Colonic mucosa (tissue), 4 donors: ENCODE results near the gene PRKAR1B. TPM values are rescaled to one million over a fixed set of nuclear protein-coding genes. Genes with fewer than 3 reads are reported as not detected.

Experiments
- DNase-seq: peaks from one replicate; pipeline ENCODE4 v3.0.0-alpha.2; 2020
- H3K27ac ChIP-seq: fragments of 200-600 bp; one replicate; pipeline ENCODE4 v1.8.0; 2021
- H3K27me3 ChIP-seq: fragments of 200-600 bp; one replicate; pipeline ENCODE4 v1.8.0; 2021
- H3K36me3 ChIP-seq: fragments of 200-600 bp; one replicate; pipeline ENCODE4 v1.8.0; 2021
- H3K4me1 ChIP-seq: fragments of 200-600 bp; one replicate; pipeline ENCODE4 v1.8.0; 2021; ENCODE audit warnings: mild to moderate bottlenecking
- H3K4me3 ChIP-seq: fragments of 200-600 bp; one replicate; pipeline ENCODE4 v1.8.0; 2021
- H3K9ac ChIP-seq, 2 donors: one replicate each; pipeline ENCODE4 v1.7.0; 2013; ENCODE audit warnings: control low read depth in 2 of 2, low read depth in 2 of 2, low read length in 2 of 2
- H3K9me3 ChIP-seq: fragments of 200-600 bp; one replicate; pipeline ENCODE4 v1.8.0; 2021
- intact Hi-C: fragments of 100-400 bp; cut with DNase I; formaldehyde crosslinking; loops from one replicate; pipeline ENCODE4 v1.14.1; 2022
- total RNA-seq, 2 donors: library from RNA; stranded (reverse); fragmentation: NEBNext Ultra II Directional in 1 of 2; extraction: Animal tissue kit (Norgen Biotek cat#: 25700) in 1 of 2; gene quantifications; one replicate each; pipeline ENCODE4 v1.2.1, GENCODE V29; 2021
- TF ChIP-seq, protein P1 (sequence below): fragments of 200-600 bp; IDR thresholded peaks from one replicate; pipeline ENCODE4 v1.8.0; 2022; ENCODE audit warnings: antibody characterized with exemption, mild to moderate bottlenecking
- donor health status: healthy.
- donor health status: DM: no; HTN: no; CAD: no.
- donor health status: DM: no; HTN: no; CAD: no.

The PRKAR1B gene
- total RNA-seq, 2 donors from 2014 or later = 19.2 to 32.8 TPM

- TF ChIP-seq, protein P1, sequence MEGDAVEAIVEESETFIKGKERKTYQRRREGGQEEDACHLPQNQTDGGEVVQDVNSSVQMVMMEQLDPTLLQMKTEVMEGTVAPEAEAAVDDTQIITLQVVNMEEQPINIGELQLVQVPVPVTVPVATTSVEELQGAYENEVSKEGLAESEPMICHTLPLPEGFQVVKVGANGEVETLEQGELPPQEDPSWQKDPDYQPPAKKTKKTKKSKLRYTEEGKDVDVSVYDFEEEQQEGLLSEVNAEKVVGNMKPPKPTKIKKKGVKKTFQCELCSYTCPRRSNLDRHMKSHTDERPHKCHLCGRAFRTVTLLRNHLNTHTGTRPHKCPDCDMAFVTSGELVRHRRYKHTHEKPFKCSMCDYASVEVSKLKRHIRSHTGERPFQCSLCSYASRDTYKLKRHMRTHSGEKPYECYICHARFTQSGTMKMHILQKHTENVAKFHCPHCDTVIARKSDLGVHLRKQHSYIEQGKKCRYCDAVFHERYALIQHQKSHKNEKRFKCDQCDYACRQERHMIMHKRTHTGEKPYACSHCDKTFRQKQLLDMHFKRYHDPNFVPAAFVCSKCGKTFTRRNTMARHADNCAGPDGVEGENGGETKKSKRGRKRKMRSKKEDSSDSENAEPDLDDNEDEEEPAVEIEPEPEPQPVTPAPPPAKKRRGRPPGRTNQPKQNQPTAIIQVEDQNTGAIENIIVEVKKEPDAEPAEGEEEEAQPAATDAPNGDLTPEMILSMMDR = no peak
- Histone ChIP-seq H3K27me3 (no peaks in the 10 kb centered on the region), H3K9me3 (no peaks in the 10 kb centered on the region), H3K4me1 (no peaks in the 10 kb centered on the region), H3K4me3 (no peak overlapping the region), H3K36me3 (no peaks in the 10 kb centered on the region), H3K27ac (no peak overlapping the region), H3K9ac (no peak overlapping the region)
- intact Hi-C loops = no loop called here
- no peak for DNase-seq
These were observed 44.3 kb downstream of the PRKAR1B start for GRCh38 chr7:682810-683209.

DNA sequence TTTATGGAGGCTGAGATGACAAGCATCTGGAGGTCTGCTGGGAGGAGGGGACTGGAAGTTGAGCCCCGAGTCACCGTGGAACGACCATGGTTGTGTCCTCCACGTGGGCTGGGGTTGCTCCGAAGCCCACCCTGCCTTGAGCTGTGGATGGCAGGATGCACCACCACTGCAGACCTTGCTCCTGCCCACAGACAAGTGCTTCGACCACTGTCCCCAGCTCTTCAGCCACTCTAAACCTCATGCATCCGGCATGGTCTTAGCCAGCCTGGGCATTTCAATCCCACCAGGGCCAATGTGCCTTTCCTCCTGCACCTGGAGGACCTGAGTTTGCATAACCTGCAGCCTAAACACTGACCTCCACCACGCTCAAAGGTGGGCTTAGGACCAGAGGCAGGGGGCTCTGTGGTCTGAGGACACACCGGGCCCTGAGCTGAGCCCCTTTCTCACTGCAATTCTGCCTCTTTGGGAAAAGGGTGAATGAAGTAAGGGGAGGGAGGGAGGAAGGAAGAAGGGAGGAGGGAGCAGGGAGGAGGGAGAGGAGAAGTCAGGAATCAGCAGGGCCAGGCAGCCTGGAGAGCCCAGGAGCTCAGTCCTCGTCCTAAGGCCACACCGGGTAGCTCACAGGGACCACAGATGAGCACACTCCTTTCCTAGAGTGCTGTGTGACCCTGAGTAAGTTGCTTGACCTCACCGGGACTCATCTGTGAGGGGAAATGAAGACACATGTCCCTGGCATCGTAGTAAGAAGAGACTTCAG is 45.4 kb downstream of the PRKAR1B start:
- intact Hi-C loops = no loop called here
- Histone ChIP-seq H3K9ac (no peak overlapping the region), H3K9me3 (no peaks in the 10 kb centered on the region), H3K4me3 (no peak overlapping the region), H3K4me1 (no peaks in the 10 kb centered on the region), H3K36me3 (no peaks in the 10 kb centered on the region), H3K27ac (no peak overlapping the region), H3K27me3 (no peaks in the 10 kb centered on the region)
- no peak for DNase-seq
- TF ChIP-seq, protein P1 = no peak

DNA sequence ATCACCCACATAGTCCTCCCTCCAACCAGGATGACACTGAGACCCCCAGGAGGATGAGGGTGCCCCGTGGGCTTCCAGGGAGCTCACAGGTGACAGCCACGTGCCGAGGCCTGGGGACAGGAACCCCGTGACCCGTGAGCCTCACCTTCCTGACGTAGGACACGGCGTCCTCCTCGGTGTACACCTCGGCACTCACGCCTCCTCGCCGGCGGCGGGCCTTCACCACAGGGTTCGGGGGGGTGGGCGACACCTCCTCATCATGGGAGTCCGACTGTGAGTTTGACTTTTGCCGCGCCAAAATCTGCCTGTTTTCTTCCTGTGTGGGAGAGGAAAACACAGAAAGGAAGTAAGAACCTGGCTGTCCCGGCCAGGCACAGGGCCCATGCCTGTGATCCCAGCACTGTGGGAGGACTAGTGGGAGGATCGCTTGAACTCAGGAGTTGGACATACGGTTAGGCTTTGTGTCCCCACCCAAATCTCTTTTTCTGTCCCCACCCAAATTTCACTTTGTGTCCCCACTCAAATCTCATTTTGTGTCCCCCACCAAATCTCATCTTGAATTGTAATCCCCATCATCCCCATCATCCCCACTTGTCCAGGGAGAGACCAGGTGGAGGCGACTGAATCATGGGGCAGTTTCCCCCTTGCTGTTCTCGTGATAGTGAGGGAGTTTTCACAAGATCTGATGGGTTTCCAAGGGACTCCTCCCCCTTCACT is 46.5 kb downstream of the PRKAR1B start:
- H3K9ac ChIP-seq = no peak overlapping the region
- intact Hi-C loops = no loop called here
- no peaks in the 10 kb centered on the region for H3K27me3 ChIP-seq
- TF ChIP-seq, protein P1 = no peak
- no peak overlapping the region for H3K27ac ChIP-seq
- no peaks in the 10 kb centered on the region for H3K4me1 ChIP-seq
- H3K36me3 ChIP-seq = no peaks in the 10 kb centered on the region
- no peak for DNase-seq
- no peak overlapping the region for H3K4me3 ChIP-seq
- H3K9me3 ChIP-seq = no peaks in the 10 kb centered on the region

DNA sequence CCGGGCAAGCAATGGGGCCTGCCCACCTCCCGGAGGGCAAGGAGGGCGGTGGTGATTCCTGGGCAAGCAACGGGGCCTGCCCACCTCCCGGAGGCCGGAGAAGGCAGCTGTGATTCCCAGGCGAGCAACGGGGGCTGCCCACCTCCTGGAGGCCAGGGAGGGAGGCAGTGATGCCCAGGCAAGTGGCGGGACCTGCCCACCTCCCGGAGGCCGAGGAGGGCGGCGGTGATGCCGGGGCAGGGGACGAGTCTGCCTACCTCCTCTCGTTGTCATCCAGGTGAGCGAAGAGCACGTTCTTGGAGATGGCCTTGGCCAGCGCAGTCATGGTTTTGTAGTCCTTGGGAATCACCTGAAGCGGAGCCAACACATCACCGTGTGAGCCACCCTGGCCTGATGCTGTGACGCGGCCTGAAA is 50.1 kb downstream of the PRKAR1B start:
- TF ChIP-seq, protein P1 = no peak
- DNase-seq = no peak
- Histone ChIP-seq H3K4me3 (no peak overlapping the region), H3K27me3 (no peaks in the 10 kb centered on the region), H3K9ac (peak overlapping the region in 1 of 2 donors; percentile 24), H3K4me1 (no peaks in the 10 kb centered on the region), H3K27ac (no peak overlapping the region), H3K9me3 (no peaks in the 10 kb centered on the region), H3K36me3 (no peaks in the 10 kb centered on the region)
- intact Hi-C loops = no loop called here

GRCh38 chr7:676246-676971 is 50.7 kb downstream of the PRKAR1B start:
- TF ChIP-seq, protein P1 = no peak
- H3K9me3 ChIP-seq = no peaks in the 10 kb centered on the region
- H3K4me3 ChIP-seq = no peak overlapping the region
- H3K4me1 ChIP-seq = no peaks in the 10 kb centered on the region
- H3K9ac ChIP-seq = no peak overlapping the region
- no peaks in the 10 kb centered on the region for H3K27me3 ChIP-seq
- no peaks in the 10 kb centered on the region for H3K36me3 ChIP-seq
- intact Hi-C loops = no loop called here
- DNase-seq = no peak
- no peak overlapping the region for H3K27ac ChIP-seq
